ENCODE results near the gene LCN6. TPM values are rescaled to one million over a fixed set of nuclear protein-coding genes. Genes with fewer than 3 reads are reported as not detected.

LCN6 gene
- total and polyA plus RNA-seq, 10 of the 15 experiments (the other 5 are each of a cell fraction or from before 2014, with no cell fraction given): not detected

DNA sequence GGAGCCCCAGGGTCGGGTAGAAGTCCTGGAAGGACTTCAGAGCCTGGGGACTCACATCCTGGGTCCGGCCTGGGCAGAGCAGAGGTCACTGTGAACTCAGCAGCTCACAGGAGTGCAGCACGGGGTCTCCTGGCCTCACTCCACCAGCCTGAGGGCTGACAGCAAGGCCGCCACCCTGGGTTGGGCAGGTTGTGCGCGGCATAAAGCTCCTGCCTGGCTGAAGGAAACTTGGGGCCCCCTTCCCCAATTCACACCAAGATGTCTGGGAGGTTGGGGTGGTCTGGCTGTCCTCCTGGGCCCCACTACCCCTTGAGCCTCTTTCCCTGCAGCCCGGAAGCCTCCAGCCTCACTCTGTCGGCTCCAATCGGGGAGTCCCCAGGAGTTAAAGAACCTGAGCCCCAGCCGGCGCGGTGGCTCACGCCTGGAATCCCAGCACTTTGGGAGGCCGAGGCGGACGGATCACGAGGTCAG lies 13.9 kb upstream of the LCN6 start (continued):
- TF ChIP-seq, protein P1, sequence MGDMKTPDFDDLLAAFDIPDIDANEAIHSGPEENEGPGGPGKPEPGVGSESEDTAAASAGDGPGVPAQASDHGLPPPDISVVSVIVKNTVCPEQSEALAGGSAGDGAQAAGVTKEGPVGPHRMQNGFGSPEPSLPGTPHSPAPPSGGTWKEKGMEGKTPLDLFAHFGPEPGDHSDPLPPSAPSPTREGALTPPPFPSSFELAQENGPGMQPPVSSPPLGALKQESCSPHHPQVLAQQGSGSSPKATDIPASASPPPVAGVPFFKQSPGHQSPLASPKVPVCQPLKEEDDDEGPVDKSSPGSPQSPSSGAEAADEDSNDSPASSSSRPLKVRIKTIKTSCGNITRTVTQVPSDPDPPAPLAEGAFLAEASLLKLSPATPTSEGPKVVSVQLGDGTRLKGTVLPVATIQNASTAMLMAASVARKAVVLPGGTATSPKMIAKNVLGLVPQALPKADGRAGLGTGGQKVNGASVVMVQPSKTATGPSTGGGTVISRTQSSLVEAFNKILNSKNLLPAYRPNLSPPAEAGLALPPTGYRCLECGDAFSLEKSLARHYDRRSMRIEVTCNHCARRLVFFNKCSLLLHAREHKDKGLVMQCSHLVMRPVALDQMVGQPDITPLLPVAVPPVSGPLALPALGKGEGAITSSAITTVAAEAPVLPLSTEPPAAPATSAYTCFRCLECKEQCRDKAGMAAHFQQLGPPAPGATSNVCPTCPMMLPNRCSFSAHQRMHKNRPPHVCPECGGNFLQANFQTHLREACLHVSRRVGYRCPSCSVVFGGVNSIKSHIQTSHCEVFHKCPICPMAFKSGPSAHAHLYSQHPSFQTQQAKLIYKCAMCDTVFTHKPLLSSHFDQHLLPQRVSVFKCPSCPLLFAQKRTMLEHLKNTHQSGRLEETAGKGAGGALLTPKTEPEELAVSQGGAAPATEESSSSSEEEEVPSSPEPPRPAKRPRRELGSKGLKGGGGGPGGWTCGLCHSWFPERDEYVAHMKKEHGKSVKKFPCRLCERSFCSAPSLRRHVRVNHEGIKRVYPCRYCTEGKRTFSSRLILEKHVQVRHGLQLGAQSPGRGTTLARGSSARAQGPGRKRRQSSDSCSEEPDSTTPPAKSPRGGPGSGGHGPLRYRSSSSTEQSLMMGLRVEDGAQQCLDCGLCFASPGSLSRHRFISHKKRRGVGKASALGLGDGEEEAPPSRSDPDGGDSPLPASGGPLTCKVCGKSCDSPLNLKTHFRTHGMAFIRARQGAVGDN (IDR thresholded peaks at IDR 0.05): no peak
- TF ChIP-seq MYB (IDR thresholded peaks at IDR 0.05; ENCODE audit: borderline replicate concordance, low read depth, low read length): no peak
- TF ChIP-seq IRF4 (IDR thresholded peaks at IDR 0.05; ENCODE audit: low read depth, low read length): no peak
- no peak for TF ChIP-seq MXI1 (IDR thresholded peaks at IDR 0.05; ENCODE audit: low read depth, low read length)
- TF ChIP-seq, protein P2, sequence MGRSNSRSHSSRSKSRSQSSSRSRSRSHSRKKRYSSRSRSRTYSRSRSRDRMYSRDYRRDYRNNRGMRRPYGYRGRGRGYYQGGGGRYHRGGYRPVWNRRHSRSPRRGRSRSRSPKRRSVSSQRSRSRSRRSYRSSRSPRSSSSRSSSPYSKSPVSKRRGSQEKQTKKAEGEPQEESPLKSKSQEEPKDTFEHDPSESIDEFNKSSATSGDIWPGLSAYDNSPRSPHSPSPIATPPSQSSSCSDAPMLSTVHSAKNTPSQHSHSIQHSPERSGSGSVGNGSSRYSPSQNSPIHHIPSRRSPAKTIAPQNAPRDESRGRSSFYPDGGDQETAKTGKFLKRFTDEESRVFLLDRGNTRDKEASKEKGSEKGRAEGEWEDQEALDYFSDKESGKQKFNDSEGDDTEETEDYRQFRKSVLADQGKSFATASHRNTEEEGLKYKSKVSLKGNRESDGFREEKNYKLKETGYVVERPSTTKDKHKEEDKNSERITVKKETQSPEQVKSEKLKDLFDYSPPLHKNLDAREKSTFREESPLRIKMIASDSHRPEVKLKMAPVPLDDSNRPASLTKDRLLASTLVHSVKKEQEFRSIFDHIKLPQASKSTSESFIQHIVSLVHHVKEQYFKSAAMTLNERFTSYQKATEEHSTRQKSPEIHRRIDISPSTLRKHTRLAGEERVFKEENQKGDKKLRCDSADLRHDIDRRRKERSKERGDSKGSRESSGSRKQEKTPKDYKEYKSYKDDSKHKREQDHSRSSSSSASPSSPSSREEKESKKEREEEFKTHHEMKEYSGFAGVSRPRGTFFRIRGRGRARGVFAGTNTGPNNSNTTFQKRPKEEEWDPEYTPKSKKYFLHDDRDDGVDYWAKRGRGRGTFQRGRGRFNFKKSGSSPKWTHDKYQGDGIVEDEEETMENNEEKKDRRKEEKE (IDR thresholded peaks at IDR 0.05): no peak
- TF ChIP-seq BHLHE40 (IDR thresholded peaks at IDR 0.05; ENCODE audit: borderline replicate concordance in 1 of 2, low read depth in 2 of 2, low read length in 1 of 2): no peak
